H1 (cell line): ENCODE measurements around the gene CAP2. TPM values are rescaled to one million over a fixed set of nuclear protein-coding genes. Genes with fewer than 3 reads are reported as not detected.

ENCODE experiments used
- BCL11A ChIP-seq, 2 experiments: IDR thresholded peaks; one replicate each; pipeline ENCODE4 v1.6.1; 2011; ENCODE audit warnings: low read depth in 2 of 2, low read length in 2 of 2, mild to moderate bottlenecking in 2 of 2
- CBX5 ChIP-seq: fragments of 300-800, 300-1000 bp; sonication (generic); IDR thresholded peaks from 2 replicates; pipeline ENCODE4 v1.7.1; 2016; ENCODE audit warnings: antibody characterized with exemption, low read length, low read depth
- CHD7 ChIP-seq: fragments of 300-600 bp; sonication (generic); IDR thresholded peaks from 2 replicates; pipeline ENCODE4 v1.7.1; 2012; ENCODE audit warnings: low read length, moderate library complexity, mild to moderate bottlenecking, inconsistent platforms; ENCODE audit not compliant: insufficient replicate concordance
- CTCF ChIP-seq, 3 experiments: IDR thresholded peaks; 1 replicate in 2 of 3; 2 replicates in 1 of 3; pipeline versions ENCODE4 v1.5.1 to v1.6.1; 2011; ENCODE audit warnings: low read length in 3 of 3, mild to moderate bottlenecking in 3 of 3, inconsistent platforms in 2 of 3, low read depth in 1 of 3, moderate library complexity in 1 of 3; ENCODE audit not compliant: insufficient read depth in 1 of 3; ENCODE audit errors: control extremely low read depth in 1 of 3
- MAX ChIP-seq: IDR thresholded peaks from 2 replicates; pipeline ENCODE4 v1.6.1; 2012; ENCODE audit warnings: inconsistent platforms
- POLR2A ChIP-seq, 2 experiments: IDR thresholded peaks; 1 replicate in 1 of 2; 2 replicates in 1 of 2; pipeline ENCODE4 v1.6.1; 2011; ENCODE audit warnings: low read depth in 2 of 2, low read length in 2 of 2, mild to moderate bottlenecking in 2 of 2; ENCODE audit errors: control extremely low read depth in 1 of 2
- SAP30 ChIP-seq: fragments of 300-600 bp; sonication (generic); IDR thresholded peaks from 2 replicates; pipeline ENCODE4 v1.7.1; 2012; ENCODE audit warnings: low read length, moderate library complexity, mild to moderate bottlenecking, inconsistent platforms; ENCODE audit not compliant: insufficient read depth, insufficient replicate concordance
- TAF7 ChIP-seq: optimal IDR thresholded peaks from 2 replicates; pipeline ENCODE3; 2011; ENCODE audit warnings: low read depth, mild to moderate bottlenecking, inconsistent platforms, low read length, moderate library complexity, borderline replicate concordance
- TBP ChIP-seq: IDR thresholded peaks from 2 replicates; pipeline ENCODE4 v1.6.1; 2011; ENCODE audit warnings: low read depth, low read length, improper control_type of control experiment
- polyA plus RNA-seq, 7 experiments: library from polyadenylated mRNA; depleted of rRNA in 3 of 7; stranded (reverse) in 5 of 7; unstranded in 2 of 7; fragments of >200 nt in 5 of 7; fragments of 200-250 nt in 2 of 7; gene quantifications; 1 replicate in 5 of 7; 2 replicates in 1 of 7; 4 replicates in 1 of 7; pipeline versions ENCODE4 v1.2.1 to v1.2.3, GENCODE V29; 2011 to 2013; ENCODE audit warnings: missing spikeins in 2 of 7, mixed read lengths in 2 of 7
- total RNA-seq: library from RNA; stranded (reverse); fragmentation: NEBNext Ultra II Directional; extraction: Animal tissue kit (Norgen Biotek cat#: 25700); gene quantifications from 2 replicates; pipeline ENCODE4 v1.2.1, GENCODE V29; 2021

CAP2 gene
- total and polyA plus RNA-seq, 2 of the 8 experiments (the other 6 are each of a cell fraction or from before 2014, with no cell fraction given), result 7.2 to 10.0 TPM

DNA sequence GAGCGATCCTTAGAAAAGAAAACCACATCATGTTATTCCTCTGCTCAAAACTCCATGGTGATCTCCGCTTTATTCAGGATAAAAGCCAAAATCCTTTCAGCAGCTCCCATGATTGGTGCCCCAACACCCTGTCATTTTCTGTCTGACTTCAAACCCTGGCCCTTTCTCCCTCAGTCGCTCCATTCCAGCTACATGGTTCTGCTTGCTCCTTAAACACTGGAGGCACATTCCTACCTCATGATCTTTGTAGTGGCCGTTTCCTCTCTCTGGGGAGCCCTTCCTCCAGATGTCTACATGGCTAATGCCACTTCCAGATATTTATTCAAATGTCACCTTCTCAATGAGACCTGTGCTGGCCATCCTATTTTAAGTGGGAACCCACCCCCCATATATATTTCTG, 100.8 kb downstream of the CAP2 start (continued):
- TF ChIP-seq CHD7, result no peak
- TF ChIP-seq MAX, result no peak
- no peak for TF ChIP-seq TBP
- TF ChIP-seq CTCF (IDR thresholded peaks at IDR 0.05; ENCODE audit: control extremely low read depth in 1 of 3, insufficient read depth in 1 of 3, low read depth in 1 of 3, low read length in 3 of 3), result no peak
- TF ChIP-seq BCL11A (IDR thresholded peaks at IDR 0.05; ENCODE audit: low read depth in 2 of 2, low read length in 2 of 2), result no peak
- TF ChIP-seq SAP30, result no peak
- no peak for TF ChIP-seq TAF7
- TF ChIP-seq CBX5, result no peak
- TF ChIP-seq POLR2A (IDR thresholded peaks at IDR 0.05; ENCODE audit: control extremely low read depth in 1 of 2, low read depth in 2 of 2, low read length in 2 of 2), result no peak
